Fibroblast of lung (primary cell): ENCODE results near the gene LPCAT3.

Experiments used
- CTCF ChIP-seq, 2 donors: IDR thresholded peaks in 1 of 2; conservative IDR thresholded peaks in 1 of 2; 1 replicate in 1 of 2; 2 replicates in 1 of 2; pipeline ENCODE4 v1.5.1; 2011 to 2012; ENCODE audit warnings: low read length in 2 of 2, control low read depth in 1 of 2, inconsistent platforms in 1 of 2, low read depth in 1 of 2, mild to moderate bottlenecking in 1 of 2
- EZH2 ChIP-seq: IDR thresholded peaks from 2 replicates; pipeline ENCODE4 v1.5.1; 2012; ENCODE audit warnings: low read length, control low read depth, mild to moderate bottlenecking; ENCODE audit errors: missing control alignments

GRCh38 chr12:6979021-6979420 is 39.3 kb downstream of the LPCAT3 start:
- no peak for TF ChIP-seq EZH2
- no peak for TF ChIP-seq CTCF (conservative IDR thresholded peaks at IDR 0.05 in 1 of 2, IDR thresholded peaks at IDR 0.05 in 1 of 2; ENCODE audit: low read depth in 1 of 2, low read length in 2 of 2)
